Vagina (tissue), 2 donors: ENCODE data around the gene IGFBP6.

Experiments used
- POLR2AphosphoS5 ChIP-seq, 2 donors: sonication (generic); formaldehyde crosslinking; IDR thresholded peaks; one replicate each; pipeline ENCODE4 v1.9.0; 2017; ENCODE audit warnings: antibody characterized with exemption in 2 of 2, mild to moderate bottlenecking in 2 of 2, low read depth in 1 of 2; ENCODE audit not compliant: insufficient read depth in 1 of 2
- TF ChIP-seq, protein P1 (sequence below), 3 experiments: fragments of 450-650 bp in 2 of 3; fragments of 200-600 bp in 1 of 3; sonication (generic) in 1 of 3; IDR thresholded peaks; one replicate each; pipeline ENCODE4 v1.5.1; 2017 to 2019; ENCODE audit warnings: antibody characterized with exemption in 3 of 3, mild to moderate bottlenecking in 2 of 3, moderate library complexity in 2 of 3

DNA sequence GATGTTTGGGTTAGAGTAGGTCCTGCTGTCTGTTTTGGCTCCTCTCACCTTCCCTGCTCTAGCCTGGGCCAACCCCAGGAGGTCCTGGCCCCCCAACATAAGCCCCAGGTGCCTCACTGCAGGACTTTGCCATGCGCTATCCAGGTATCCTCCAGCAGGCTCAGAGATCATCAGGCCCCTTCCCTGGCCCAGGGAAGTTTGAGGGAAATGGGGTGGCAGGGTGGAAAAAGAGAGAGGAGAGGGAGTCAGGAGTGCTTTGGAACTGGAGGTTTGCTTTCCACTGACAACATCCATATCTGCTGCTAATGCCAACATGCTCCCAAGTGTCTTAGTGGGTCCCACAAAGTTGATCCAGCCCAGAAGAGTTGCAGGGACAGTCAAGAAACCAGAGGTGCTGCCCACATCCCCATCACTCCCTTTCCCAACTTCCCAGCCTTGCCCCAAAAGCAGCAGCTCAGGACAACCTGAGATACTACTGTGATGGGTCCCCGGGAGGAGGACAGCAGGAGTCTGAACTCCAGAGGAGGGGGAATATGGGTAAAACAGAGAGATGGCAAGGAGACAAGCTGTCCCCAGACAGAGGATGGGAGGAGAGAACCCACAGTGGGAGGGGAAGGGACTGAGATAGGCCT is 46.9 kb upstream of the IGFBP6 start:
- TF ChIP-seq, protein P1, sequence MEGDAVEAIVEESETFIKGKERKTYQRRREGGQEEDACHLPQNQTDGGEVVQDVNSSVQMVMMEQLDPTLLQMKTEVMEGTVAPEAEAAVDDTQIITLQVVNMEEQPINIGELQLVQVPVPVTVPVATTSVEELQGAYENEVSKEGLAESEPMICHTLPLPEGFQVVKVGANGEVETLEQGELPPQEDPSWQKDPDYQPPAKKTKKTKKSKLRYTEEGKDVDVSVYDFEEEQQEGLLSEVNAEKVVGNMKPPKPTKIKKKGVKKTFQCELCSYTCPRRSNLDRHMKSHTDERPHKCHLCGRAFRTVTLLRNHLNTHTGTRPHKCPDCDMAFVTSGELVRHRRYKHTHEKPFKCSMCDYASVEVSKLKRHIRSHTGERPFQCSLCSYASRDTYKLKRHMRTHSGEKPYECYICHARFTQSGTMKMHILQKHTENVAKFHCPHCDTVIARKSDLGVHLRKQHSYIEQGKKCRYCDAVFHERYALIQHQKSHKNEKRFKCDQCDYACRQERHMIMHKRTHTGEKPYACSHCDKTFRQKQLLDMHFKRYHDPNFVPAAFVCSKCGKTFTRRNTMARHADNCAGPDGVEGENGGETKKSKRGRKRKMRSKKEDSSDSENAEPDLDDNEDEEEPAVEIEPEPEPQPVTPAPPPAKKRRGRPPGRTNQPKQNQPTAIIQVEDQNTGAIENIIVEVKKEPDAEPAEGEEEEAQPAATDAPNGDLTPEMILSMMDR (IDR thresholded peaks at IDR 0.05), result no peak
- TF ChIP-seq POLR2AphosphoS5 (IDR thresholded peaks at IDR 0.05; ENCODE audit: insufficient read depth in 1 of 2, low read depth in 1 of 2), result no peak
